Gastrocnemius medialis (tissue), 4 donors: ENCODE data around the gene MAD2L1BP. TPM values are rescaled to one million over a fixed set of nuclear protein-coding genes. Genes with fewer than 3 reads are reported as not detected.
A peak's percentile ranks its signal among the peaks of the same experiment; 100 is the strongest.
"Not testable (repeated sequence)": the region's sequence is repeated elsewhere in the genome, so short reads cannot be mapped to it uniquely, and the experiment has no call there.

Source experiments
- ATAC-seq, 2 donors: fragments of 150-250 bp; one replicate each; pipeline ENCODE4 v1.9.1; 2016
- DNase-seq, 2 donors: peaks; one replicate each; pipeline ENCODE4 v3.0.0-alpha.2; 2019
- H3K27ac ChIP-seq, 4 donors: fragments of 200-600 bp; sonication (generic); 1 replicate in 1 of 4; 2 replicates in 3 of 4; pipeline ENCODE4 v1.5.1; 2016 to 2018; ENCODE audit warnings: mild to moderate bottlenecking in 2 of 4, moderate library complexity in 1 of 4
- H3K27me3 ChIP-seq, 3 donors: fragments of 200-600 bp; sonication (generic) in 2 of 3; 1 replicate in 1 of 3; 2 replicates in 2 of 3; pipeline versions ENCODE4 v1.5.1 to v1.6.0; 2016 to 2019; ENCODE audit warnings: mild to moderate bottlenecking in 1 of 3, moderate library complexity in 1 of 3
- H3K36me3 ChIP-seq, 2 donors: fragments of 200-600 bp; sonication (generic) in 1 of 2; one replicate each; pipeline ENCODE4 v1.5.1; 2017 to 2018
- H3K4me1 ChIP-seq, 2 donors: fragments of 200-600 bp; sonication (generic) in 1 of 2; one replicate each; pipeline ENCODE4 v1.5.1; 2016 to 2017; ENCODE audit warnings: mild to moderate bottlenecking in 2 of 2
- H3K4me3 ChIP-seq, 4 donors: fragments of 200-600 bp; sonication (generic) in 3 of 4; 1 replicate in 1 of 4; 2 replicates in 3 of 4; pipeline ENCODE4 v1.5.1; 2016 to 2019; ENCODE audit warnings: mild to moderate bottlenecking in 2 of 4
- H3K9me3 ChIP-seq, 3 donors: fragments of 200-600 bp; sonication (generic) in 2 of 3; 1 replicate in 1 of 3; 2 replicates in 2 of 3; pipeline ENCODE4 v1.5.1; 2016 to 2019
- POLR2A ChIP-seq, 2 donors: fragments of 450-650 bp; IDR thresholded peaks; one replicate each; pipeline ENCODE4 v1.6.1; 2017; ENCODE audit warnings: antibody characterized with exemption in 2 of 2, mild to moderate bottlenecking in 2 of 2, moderate library complexity in 2 of 2
- in situ Hi-C, 4 donors: fragments of 200-750 bp; cut with MboI; loops; one replicate each; pipeline versions ENCODE4 v1.15.0 to v1.8.0; 2017; ENCODE audit warnings: low sequenced_read_pairs in 4 of 4
- intact Hi-C: fragments of 100-400 bp; cut with DNase I; formaldehyde crosslinking; loops from one replicate; pipeline ENCODE4 v1.15.1; 2023; ENCODE audit warnings: low total_unique reads
- total RNA-seq, 4 donors: library from RNA; depleted of rRNA; stranded (reverse); fragments of >200 nt; gene quantifications; one replicate each; pipeline versions ENCODE4 v1.1.0 to v1.2.3, GENCODE V29; 2016
- TF ChIP-seq, protein P1 (sequence below), 5 experiments: fragments of 450-650 bp in 3 of 5; fragments of 200-600 bp in 2 of 5; sonication (generic) in 2 of 5; IDR thresholded peaks in 4 of 5; conservative IDR thresholded peaks in 1 of 5; 1 replicate in 4 of 5; 2 replicates in 1 of 5; pipeline ENCODE4 v1.5.1; 2016 to 2019; ENCODE audit warnings: antibody characterized with exemption in 5 of 5, mild to moderate bottlenecking in 3 of 5, moderate library complexity in 3 of 5

Gene MAD2L1BP
- total RNA-seq, 4 donors from 2014 or later = 25.1 to 55.4 (median 25.2) TPM

DNA sequence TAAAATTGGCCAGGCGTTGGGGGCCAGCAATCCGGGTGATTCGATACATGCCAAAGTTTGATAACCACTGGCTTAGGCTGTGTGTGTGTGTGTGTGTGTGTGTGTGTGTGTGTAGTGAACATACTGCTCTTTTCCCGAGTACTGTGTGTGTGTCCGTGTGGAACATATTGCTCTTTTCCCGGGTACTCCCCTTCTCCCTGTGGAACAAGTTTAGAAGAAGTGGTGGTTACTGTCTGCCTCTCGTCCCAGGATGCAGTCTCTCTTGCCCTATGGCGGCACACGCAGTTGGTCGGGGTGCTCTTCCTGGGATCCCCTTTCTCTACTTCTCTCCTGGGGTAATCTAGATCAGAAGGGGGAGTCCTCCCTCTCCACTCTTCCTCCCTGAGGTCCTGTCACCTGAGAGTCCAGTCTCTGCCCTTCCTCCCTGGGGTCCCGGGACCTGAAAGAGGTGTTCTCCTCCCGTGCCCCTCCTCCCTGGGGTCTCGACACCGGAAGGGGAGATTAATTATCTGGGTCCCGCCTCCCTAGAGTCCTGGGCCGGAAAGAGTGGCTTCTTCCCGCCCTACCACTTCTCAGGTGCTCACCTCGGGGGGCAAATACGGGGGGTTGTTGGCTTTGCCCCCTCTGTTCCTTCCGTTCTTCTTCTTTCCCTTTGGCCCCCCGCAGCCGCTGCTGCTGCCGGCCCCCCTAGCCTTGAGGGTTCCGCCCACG, 7.1 kb upstream of the MAD2L1BP start:
- peak overlapping the region; percentile 97 to 100 (median 100) for H3K27ac ChIP-seq
- in situ Hi-C loops (no loop called here), intact Hi-C loops (loop anchor here (5.0 kb wide), 1 partner anchor 619 kb away; the partner anchor contains the start of gene HSP90AB1)
- no peaks in the 10 kb centered on the region for H3K27me3 ChIP-seq
- no peaks in the 10 kb centered on the region for H3K9me3 ChIP-seq
- peaks cover 0 to 25% of the 10 kb centered on the region in 2 donors for H3K36me3 ChIP-seq
- TF ChIP-seq, protein P1, sequence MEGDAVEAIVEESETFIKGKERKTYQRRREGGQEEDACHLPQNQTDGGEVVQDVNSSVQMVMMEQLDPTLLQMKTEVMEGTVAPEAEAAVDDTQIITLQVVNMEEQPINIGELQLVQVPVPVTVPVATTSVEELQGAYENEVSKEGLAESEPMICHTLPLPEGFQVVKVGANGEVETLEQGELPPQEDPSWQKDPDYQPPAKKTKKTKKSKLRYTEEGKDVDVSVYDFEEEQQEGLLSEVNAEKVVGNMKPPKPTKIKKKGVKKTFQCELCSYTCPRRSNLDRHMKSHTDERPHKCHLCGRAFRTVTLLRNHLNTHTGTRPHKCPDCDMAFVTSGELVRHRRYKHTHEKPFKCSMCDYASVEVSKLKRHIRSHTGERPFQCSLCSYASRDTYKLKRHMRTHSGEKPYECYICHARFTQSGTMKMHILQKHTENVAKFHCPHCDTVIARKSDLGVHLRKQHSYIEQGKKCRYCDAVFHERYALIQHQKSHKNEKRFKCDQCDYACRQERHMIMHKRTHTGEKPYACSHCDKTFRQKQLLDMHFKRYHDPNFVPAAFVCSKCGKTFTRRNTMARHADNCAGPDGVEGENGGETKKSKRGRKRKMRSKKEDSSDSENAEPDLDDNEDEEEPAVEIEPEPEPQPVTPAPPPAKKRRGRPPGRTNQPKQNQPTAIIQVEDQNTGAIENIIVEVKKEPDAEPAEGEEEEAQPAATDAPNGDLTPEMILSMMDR (IDR thresholded peaks at IDR 0.05 in 4 of 5, conservative IDR thresholded peaks at IDR 0.05 in 1 of 5) = no peak
- no peak for TF ChIP-seq POLR2A (IDR thresholded peaks at IDR 0.05)
- peak overlapping the region; percentile 79 to 97 (median 88) for H3K4me3 ChIP-seq
- H3K4me1 ChIP-seq = peaks cover 21 to 22% of the 10 kb centered on the region in 2 donors
- peak; percentile 19 to 51 for DNase-seq
- ATAC-seq = no peak

DNA sequence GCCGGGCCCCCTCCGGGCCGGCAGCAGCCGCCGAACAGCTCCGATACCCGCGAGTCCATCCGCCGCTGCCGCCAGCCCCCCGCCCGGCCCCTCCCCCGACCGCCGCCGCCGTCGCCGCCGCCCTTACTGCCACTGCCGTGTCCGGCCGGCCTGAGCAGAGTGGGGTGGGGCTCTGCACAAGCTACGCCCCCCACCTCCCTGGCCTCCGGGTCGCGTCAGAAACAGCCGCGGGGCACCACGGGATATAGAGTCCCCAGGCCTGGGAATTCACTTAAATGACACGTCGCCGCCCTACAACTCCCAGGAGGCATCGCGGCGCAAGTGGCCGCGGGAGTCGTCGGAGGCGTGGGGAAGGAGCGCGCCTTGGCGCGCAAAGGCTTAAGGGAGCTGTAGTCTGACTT, 6.5 kb upstream of the MAD2L1BP start, which contains the start of gene GTPBP2:
Gene GTPBP2, minus strand, starts transcription at position 161 of the 401 bp plus-strand sequence. Its CDS starts 102 bp downstream, at position 59.
- intact Hi-C loops (loop anchor here (5.0 kb wide), 1 partner anchor 618 kb away; the partner anchor contains the start of gene HSP90AB1), in situ Hi-C loops (no loop called here)
- Histone ChIP-seq H3K36me3 (peaks cover 0 to 19% of the 10 kb centered on the region in 2 donors), H3K27ac (peak within 1 kb of the TSS; percentile 97 to 100 (median 100)), H3K9me3 (no peaks in the 10 kb centered on the region), H3K4me3 (peak within 1 kb of the TSS; percentile 79 to 97 (median 88)), H3K27me3 (no peaks in the 10 kb centered on the region), H3K4me1 (peaks cover 21 to 22% of the 10 kb centered on the region in 2 donors)
- TF ChIP-seq, protein P1 (IDR thresholded peaks at IDR 0.05 in 4 of 5, conservative IDR thresholded peaks at IDR 0.05 in 1 of 5) = no peak
- TF ChIP-seq POLR2A (IDR thresholded peaks at IDR 0.05) = peak in 1 of 2 donors; percentile 44
- DNase-seq = peak; percentile 99
- ATAC-seq = peak; percentile 84 to 87

DNA sequence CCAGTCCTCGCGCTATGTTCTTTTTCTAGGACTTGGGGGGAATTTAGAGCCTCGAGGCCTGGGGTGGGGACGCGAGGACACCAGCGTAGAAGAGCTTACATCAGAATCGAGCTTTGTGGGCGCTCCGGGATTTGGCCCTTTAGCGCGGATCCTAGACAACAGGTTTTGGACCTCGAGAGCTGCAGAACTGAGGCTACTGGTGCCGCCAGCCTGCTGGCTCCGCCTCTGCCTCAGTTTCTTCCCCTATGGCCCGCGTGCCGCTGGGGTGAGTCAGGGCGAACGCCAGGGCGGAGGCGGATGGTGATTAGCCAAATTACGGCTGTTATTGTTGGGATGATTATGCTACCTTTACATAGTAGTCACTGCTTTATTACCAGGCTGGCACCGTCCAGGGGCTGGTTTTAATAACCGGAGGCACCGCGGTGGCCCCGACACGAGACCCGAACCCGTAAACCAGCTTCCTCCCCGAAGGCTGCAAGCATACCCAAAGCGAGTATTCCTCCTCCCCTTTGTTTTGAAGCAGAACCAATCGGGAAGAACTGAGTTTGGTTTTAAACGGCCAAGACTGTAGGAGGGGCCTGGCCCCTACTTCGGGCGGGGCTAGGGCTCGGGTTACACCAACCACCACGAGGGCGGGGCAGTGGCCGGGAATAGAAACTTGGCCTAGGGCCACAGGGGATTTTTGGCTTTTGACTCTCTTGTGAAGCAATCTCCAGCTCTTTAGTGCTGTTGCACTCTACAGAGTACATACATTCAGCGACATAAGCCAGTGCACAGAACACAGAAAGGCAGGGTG, 5.9 kb upstream of the MAD2L1BP start:
- ATAC-seq (peak; percentile 90 to 92), DNase-seq (peak; percentile 95 to 97)
- peak overlapping the region; percentile 79 to 97 (median 84) for H3K4me3 ChIP-seq
- no peaks in the 10 kb centered on the region for H3K9me3 ChIP-seq
- H3K36me3 ChIP-seq = peaks cover 0 to 13% of the 10 kb centered on the region in 2 donors
- intact Hi-C loops (loop anchor here (5.0 kb wide), 1 partner anchor 618 kb away; the partner anchor contains the start of gene HSP90AB1), in situ Hi-C loops (no loop called here)
- TF ChIP-seq, protein P1 (IDR thresholded peaks at IDR 0.05 in 4 of 5, conservative IDR thresholded peaks at IDR 0.05 in 1 of 5) = no peak
- TF ChIP-seq POLR2A (IDR thresholded peaks at IDR 0.05) = peak; percentile 79 to 94
- H3K27ac ChIP-seq = peak overlapping the region; percentile 97 to 100 (median 100)
- H3K4me1 ChIP-seq = peaks cover 21 to 22% of the 10 kb centered on the region in 2 donors
- H3K27me3 ChIP-seq = no peaks in the 10 kb centered on the region

DNA sequence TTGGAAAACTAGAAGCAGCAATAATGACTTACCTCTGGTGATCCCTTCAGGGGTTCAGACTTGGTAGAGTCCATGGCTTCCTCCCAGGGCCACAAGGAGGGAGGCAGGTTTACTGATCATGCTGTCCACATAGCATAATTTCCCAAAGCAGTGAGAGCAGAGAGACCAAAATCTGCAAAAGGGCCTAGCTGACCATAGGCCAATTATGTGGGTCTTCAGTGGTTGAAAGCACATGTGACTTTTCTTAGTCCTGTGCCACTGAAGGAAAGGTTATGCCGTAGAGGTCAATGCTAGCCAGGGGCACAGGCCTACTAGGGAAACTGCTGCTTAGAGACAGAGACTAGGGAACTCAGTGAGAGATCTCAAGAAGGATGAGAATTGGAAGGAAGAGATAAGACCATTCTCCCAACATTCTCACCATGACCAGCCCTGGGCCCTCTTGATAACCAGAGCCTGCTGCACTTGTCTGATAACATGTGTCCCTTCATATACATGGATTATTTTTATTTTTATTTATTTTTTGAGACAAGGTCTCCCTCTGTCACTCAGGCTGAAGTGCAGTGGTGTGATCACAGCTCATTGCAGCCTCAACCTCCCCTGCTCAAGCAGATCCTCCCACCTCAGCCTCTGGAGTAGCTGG, 4.5 kb upstream of the MAD2L1BP start:
- no peaks in the 10 kb centered on the region for H3K9me3 ChIP-seq
- no peak for DNase-seq
- intact Hi-C loops (no loop called here), in situ Hi-C loops (no loop called here)
- H3K27me3 ChIP-seq = no peaks in the 10 kb centered on the region
- peak overlapping the region; percentile 97 to 100 (median 100) for H3K27ac ChIP-seq
- no peak for TF ChIP-seq POLR2A (IDR thresholded peaks at IDR 0.05)
- TF ChIP-seq, protein P1 (IDR thresholded peaks at IDR 0.05 in 4 of 5, conservative IDR thresholded peaks at IDR 0.05 in 1 of 5) = no peak
- no peak for ATAC-seq
- H3K36me3 ChIP-seq = no peaks in the 10 kb centered on the region
- H3K4me1 ChIP-seq = peaks cover 26 to 29% of the 10 kb centered on the region in 2 donors
- H3K4me3 ChIP-seq = no peak overlapping the region

DNA sequence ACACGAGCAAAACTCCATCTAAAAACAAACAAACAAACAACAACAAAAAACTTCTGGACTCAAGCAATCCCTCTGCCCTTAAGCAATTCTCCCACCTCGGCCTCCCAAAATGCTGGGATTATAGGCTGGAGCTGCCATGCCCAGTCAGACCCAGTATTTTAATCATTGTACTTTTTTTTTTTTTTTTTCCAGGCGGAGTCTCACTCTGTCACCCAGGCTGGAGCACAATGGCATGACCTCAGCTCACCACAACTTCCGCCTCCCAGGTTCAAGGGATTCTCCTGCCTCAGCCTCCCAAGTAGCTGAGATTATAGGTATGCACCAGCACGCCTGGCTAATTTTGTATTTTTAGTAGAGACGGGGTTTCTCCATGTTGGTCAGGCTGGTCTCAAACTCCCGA, 2.6 kb upstream of the MAD2L1BP start:
- H3K27me3 ChIP-seq, ATAC-seq, H3K4me3 ChIP-seq, H3K36me3 ChIP-seq, H3K9me3 ChIP-seq, in situ Hi-C loops, intact Hi-C loops, H3K27ac ChIP-seq, DNase-seq: not testable (repeated sequence)
- H3K4me1 ChIP-seq = peaks cover 31 to 35% of the 10 kb centered on the region in 2 donors
